NCI-H1436 (cell line): ENCODE measurements around the gene TECR.

Experiments used
- DNase-seq: peaks from one replicate; lab custom pipeline; 2025; lab: John Stamatoyannopoulos, UW

The TECR gene

DNA sequence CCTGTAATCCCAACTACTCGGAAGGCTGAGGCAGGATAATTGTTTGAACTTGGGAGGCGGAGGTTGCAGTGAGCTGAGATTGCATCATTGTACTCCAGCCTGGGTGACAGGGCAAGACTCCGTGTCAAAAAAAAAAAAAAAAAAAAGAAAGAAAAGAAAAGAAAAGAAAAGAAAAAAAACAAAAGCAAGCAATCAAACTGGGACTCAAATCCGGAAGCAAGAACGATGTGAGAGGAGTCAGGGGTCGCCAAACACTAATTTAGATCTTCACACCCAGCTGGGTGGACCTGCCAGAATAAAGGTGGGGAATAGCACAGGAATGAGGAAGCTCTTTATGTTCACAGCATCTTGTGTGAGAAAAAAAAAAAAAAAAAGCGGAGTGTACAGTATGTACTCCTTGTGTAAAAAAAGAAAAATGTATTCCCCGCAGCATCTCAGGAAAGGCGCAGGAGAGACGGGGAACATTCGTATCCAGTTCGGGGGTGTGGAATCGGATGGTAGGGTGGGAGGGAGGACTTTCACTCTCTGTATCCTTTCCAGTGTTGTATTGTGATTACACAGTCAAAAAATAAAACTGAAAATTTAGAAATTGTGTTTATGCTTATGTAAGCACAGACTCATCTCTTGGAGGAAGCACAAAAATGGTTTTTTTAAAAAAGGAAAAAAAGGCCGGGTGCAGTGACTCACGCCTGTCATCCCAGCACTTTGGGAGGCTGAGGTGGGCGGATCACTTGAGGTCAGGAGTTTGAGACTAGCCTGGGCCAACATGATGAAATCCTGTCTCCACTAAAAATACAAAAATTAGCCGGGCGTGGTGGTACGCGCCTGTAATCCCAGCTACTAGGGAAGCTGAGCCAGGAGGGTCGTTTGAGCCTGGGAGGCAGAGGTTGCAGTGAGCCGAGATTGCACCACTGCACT is 18.8 kb upstream of the TECR start:
- DNase-seq, result no peak

DNA sequence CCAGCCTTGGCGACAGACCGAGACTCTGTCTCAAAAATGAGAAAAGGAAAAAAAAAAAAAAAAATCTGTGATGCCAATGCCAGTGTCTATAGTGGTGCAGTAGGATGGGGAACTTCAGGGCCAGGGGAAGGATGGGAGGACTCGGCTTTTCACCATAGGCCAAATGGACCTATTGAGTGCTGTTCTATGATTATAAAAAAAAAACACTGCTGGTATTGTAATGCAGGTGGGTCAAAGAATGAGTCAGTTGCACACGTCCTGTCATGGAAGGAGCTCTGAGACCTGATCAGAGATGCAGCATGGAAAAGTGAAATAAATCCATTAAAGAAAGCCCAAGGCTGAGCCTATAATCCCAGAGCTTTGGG is 18.2 kb upstream of the TECR start:
- DNase-seq, result no peak

DNA sequence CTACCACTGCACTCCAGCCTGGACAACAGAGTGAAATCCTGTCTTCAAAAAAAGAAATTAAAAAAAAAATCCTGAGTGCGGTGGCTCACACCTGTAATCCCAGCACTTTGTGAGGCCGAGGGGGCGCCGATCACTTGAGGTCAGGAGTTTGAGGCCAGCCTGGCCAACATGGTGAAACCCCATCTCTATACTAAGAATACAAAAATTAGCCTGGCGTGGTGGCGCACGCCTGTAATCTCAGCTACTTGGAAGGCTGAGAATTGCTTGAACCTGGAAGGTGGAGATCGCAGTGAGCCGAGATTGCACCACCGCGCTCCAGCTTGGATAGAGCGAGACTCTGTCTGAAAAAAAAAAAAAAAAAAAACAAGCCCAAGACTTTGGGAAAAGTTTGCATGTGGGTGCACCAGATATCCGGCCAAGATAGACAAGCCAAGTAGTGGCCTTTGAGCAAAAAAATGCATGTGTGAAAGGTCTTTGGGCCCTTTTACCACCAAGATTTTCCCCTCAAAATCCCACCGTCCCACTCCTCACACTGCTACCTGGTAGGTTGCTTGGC is 16.9 kb upstream of the TECR start:
- no peak for DNase-seq

DNA sequence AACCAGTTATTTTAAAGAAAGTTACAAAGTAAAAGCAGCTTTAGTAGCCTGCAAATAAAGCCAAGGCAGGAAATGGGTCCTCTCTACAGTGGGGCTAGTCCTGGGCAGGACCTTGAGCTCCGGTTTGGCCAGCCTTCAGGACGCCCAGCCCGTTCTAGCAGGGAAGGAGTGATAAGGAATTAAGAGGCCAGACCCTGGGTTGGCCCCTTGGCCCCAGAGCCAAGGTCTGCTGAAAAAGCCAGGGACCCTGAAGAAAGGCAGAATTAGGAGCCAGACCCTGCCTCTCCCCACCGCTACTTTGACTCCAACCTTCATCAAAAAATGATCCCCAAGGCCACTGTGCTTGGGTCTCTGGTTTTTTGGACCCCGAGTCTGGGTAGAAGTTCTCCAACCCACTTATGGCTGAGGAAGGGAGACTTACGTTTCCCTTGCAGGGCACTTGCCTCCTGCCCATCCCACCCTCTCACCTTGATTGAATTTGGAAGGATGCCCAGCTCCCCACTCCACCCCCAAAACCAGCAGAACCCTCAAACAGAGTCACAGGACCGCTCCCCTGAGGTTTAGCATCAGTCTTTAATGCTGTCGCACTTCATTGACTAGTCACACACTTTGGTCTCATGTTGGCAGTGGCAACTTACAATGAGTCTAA is 15.1 kb upstream of the TECR start:
- DNase-seq, result no peak

DNA sequence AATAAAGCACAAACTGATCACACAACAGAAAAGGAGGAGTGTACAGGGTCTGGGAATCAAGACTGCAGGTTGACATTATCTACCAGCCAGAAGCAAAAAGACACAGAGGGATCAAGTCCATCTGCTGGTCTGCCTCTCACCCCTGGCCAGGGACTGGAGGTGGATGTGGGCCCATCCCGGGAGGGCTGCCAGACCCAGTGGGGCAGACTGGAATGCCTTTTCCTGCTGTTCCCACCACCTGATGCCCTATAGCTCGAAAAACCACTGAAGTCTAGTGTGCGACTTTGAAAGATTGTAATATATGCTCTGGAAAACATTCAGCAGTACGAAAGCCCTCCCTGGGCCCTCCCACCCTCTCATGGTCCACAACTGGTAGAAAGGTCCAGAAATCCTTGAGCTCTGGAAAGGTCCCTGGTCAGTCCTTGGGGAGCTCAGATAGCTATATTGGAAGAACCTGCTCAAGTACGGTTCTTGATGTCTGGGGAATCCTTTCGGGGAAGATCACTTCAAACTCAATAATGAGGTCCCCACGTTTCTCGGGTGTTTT is 13.8 kb upstream of the TECR start:
- no peak for DNase-seq

DNA sequence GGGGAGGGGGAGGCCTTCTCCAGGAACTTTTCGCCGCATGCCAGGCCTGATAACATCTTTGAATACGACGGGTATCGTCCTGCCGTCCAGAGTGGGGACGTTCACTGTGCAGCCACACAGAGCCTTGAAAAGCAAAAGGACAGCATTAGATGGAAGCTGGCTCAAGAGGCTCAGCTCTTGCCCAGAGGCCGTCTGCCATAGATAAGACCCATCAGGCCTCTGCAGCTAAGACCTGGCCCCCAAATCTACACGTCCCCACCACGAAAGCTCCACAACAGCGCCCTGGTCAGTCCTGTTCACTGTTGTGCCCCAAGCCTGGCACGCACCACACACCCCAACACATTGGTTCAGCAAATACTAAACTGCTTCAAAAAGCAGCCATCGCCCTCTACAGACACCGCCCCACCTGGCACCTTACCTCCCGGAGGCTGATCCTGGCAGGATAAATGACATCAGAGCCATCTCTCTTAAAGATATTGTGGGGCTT is 13.3 kb upstream of the TECR start:
- no peak for DNase-seq

DNA sequence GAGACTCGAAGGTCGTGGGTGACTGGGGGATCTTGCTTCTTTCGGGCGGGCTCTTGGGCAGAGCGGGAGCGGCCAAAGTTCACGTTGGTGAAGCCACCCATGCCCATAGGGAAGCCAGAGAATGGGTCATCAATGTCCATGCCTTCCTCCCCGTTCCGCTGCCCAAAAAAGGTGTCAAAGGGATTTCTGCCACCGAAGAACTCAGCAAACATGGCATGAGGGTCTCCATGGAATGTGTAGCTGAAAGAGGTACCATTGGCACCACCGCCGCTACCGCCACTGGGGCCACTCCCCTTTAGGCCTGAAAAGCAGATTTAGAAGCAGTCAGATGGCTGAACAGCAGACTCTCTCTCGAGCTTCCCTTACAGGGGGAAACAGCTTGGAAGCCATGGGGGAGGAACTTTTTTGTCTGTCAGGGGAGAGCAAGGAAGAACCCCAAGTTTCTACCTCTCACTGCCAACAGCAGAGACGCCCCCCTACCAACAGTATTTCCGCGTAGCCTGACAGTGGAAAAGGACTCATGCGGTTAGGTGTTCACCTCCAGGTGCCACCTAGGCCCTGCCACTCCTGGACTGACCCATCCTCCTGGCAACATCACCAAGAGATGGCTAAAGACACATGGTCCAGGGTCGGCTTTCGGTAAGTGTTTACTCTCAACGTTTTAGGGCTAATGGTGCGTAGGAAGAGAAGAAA is 12.5 kb upstream of the TECR start:
- no peak for DNase-seq

DNA sequence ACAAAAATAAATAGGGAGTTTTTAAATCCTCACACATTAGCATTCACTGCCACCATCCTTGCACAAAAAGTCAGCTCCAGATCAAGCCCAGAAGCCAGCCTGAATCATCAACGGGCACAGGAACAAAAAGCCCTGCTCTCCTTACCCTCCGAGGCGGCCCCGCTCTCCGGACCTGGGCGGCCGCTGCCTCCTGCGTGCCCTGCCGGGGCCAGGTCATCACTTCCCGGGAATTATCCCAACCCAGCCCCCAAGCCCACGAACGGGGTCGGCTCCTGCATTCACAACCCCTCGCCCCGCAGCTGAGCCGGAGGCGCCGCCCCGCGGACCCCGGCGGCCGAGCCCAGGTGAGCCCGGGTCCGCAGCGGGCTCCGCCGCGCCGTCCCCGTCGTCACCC is 12.0 kb upstream of the TECR start:
- no peak for DNase-seq

DNA sequence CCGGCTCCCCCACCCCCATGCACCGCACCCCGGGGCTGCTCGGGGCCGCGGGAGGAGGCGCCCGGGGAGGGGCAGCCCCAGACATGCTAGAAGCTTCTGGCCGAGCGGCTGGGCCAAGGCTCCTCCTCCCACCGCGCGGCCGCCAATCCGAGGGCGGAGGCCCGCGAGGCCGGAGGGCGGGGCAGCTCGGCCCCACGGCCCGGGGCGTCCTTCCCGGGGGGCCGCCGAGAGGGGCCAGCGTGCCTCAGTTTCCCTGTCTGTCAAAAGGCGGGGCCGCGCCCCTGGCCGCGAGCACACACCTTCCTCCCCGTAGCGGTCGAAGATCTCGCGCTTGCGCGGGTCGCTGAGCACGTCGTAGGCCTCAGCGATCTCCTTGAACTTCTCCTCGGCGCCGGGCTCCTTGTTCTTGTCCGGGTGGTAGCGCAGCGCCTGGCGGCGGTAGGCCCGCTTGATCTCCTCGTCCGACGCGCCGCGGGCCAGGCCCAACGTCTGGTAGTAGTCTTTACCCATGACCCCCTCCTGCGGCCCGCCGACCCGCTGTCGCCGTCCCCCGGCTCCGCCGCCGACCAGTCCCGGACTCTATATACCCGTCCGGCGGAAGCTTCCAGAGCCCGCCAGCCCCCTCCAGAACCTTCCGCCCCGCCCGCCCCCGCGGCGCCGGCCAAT is 11.4 kb upstream of the TECR start, which contains the start of gene DNAJB1:
Gene DNAJB1, minus strand, starts transcription at position 558 of the 666 bp plus-strand sequence. Its CDS starts 48 bp downstream, at position 510.
- DNase-seq, result peak; percentile 40

DNA sequence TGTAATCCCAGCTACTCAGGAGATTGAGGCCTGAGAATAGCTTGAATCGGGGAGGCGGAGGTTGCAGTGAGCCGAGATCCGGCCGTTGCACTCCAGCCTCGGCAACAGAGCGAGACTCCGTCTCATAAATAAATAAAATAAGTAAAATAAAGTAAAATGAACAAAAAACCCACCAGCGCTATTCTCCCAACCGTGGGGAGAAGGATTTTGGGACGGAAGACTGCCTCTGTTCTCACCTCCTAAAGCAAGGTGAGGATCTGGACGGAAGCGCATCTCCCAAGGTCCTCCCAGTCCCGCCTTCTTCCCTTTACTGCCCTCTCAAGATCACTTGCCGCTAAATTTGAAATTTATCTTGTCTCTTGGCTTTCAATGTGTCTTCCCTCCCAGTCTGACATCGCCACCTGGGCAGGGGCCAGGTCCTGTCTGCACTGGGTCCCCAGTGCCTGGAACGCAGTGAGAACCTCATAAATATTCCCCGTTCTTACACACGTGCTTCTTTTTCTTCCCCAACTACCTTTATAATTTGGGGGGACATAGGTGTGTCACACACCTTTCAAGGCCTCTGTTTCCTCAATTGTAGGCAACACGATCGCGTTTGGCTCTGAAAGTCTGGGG is 10.0 kb upstream of the TECR start:
- DNase-seq, result no peak

DNA sequence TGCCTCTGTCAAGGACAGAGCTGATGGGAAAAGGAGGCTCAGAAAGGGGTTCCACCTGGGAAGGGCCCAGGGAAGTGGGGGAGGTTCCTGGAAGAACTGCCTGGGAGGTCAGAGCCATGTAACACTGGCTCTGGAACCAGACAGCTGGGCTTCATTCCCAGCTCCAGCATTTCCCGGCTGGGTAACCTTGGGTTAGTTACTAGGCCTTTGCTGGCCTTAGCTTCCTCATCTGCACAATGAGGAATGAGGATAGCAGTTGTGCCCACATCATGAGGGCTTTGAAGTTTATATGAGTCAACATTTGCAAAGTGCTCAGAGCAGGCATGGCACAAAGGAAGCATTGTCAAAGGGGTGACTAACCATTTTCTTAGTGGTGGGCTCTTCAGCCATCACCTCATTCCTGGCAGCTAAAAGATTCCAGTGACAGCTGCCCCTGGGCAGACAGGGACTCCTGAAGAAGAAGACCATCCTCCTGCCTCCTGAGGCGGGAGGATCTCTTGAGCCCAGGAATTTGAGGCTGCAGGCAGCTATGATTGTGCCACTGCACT is 9.5 kb upstream of the TECR start:
- no peak for DNase-seq

DNA sequence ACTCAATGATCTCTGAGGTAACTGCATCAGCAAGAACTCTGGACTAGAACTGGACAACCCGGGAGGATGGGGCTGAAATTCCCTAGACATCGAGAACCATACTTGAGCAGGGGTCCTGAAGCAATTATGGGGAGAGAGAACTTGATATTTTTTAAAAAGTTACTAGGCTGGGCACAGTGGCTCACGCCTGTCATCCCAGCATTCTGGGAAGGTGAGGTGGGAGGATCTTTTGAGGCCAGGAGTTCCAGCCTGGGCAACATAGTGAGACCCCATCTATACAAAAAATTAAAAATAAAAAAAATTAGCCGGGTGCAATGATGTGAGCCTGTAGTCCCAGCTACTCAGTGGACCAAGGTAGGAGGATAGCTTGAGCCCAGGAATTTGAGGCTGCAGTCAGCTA is 8.9 kb upstream of the TECR start:
- DNase-seq, result no peak

DNA sequence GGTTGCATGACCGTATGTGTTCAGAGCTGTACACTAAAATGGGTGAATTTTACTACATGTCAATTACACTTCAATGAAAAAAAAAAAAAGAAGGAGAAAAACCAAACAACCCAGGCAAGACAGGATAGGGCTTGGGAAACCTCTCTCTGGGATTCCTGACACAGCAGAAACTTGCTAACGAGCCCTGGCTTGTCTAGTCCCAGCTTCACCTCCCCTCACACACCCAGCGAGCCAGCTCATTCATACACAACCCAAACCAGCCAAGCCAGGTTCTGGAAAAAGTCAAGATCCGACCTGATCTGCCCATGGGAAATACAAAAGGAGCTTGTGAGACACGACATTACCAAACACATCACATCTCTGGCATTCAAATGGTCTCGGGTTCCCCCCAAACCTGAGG is 3.7 kb upstream of the TECR start:
- no peak for DNase-seq

DNA sequence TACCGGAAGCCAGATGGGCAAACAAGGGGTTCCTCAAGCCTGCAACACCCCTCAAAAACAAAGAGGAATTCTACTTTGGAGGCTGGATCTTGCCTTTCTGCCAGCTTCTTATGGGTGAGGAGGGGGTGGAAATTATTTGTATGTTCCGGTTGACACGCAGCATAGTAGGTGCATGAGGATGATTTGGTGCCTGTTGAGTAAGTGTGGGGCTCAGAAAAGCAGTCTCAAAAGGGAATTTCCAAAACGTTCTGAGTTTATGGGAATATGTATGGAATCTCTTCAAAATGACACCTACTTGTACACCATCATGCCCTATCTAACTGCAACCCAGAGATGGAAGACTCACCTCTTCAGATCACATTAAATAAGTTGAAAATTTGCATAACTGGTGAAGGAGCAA is 3.0 kb upstream of the TECR start:
- no peak for DNase-seq

DNA sequence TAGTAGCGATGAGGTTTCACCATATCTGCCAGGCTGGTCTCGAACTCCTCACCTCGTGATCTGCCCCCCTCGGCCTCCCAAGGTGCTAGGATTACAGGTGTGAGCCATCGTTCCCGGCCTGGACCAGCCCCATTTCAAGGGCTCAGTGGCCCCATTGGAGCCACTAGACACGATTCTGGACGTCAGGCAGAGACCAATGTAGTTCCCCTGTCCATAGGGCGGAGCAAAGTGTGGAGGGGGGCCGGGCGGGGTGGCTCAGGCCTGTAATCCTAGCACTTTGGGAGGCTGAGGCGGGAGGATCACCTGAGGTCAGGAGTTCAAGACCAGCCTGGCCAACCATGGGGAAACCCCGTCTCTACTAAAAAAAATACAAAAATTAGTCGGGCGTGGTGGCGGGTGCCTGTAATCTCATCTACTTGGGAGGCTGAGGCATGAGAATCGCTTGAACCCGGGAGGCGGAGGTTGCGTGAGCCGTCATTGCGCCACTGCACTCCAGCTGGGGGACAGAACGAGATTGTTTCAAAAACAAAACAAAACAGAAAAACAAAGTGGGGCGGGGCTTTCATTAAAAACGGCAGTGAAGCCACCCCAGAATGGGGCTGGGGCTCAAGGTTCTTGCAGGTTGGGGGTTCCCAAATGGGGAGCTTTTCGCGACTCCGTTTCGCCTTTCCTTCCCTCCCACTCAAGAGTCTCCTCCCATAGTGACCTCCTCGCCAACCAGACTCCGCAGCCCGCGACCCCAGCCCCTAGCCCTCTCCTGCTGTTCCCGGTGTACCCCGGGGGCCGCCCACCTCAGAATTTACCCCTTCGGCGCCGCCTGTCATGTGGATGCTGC is 758 bp upstream of the TECR start:
- DNase-seq, result no peak

DNA sequence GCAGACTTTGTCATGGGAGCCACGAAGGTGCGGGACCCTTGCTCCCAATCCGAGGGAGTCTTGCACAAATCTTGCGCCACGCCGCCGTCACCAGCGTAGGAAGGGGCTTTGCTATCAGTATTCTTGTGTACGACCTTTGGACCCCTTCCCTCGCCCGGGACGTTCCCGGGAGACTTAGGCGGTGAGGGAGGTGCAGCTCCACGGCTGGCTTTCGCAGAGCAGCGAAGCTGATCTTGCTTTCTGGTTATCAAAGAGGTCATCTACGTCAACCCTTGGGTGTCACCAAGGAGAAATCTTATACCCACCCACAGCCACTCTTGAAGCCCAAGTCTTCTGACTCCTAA is 583 bp downstream of the TECR start:
- DNase-seq, result no peak

DNA sequence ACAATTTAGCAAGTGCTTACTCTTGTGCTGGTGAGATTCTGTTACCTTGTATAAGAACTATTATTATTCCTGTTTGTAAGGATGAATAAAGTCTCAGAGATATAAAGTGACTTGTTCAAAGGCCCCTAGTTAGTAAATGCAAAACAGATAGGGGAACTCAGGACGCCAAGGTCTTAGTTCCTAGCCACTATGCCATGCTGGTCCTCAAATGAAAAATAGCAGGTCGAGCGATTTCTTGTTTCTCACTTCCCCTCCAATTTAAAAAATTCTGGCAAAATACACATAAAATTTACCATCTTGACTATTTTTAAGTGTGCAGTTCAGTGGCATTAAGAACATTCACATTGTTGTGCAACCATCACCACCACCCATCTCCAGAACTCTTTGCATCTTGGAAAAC is 1.1 kb downstream of the TECR start:
- no peak for DNase-seq

DNA sequence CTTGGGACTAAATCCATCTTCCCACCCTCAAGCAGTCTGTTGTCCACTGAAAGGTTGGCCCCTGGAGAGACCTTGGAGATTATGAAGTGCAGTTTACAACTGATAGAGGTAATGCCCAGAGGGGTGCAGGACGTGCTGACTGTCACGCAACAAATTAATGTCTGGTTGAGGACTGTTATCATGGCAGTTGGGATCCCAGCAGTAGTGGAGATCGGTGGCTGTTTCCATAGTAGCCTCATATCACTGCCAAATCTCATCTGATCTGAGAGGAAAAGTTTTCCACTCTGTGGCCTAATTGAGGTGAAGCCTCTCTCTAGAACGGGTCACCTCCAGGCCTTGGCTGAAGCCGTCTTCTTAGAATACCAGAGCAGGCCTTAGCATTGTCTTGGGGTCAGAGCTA is 4.1 kb downstream of the TECR start:
- DNase-seq, result no peak

DNA sequence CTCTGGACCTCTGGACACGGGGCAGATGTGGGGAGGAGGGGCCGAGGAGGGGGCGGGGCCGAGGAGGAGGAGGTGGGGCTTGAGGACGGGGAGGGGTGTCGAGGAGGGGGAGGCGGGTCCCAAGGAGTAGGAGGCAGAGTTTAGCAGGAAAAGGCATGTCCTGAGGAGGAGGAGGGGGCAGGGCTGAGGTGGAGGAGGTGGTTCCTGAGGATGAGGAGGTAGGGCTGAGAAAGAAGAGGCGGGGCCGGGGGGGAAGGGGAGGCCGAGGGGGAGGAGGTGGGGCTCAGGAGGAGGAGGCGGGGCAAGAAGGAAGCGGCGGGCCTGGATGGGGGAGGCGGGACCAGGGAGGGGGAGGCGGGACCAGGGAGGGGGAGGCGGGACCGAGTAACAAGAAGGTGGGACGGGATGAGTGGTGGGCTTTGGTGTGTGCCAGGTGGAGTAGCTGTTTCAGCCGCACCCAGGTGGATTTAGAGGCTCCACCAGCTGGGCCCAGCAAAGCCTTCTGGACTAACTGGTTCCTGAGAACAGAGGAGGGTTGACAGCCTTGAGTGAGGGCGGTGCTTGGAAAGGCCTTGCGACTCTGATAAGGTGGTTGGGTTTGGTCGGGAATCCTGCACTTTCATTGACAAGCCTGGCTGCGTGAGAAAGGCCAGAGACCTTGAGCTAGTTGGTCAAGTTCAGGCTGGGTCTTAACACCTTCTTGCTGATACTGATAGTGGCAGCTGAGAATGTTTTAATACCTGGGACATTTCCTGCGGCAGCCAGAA is 7.7 kb downstream of the TECR start:
- no peak for DNase-seq
